Omental fat pad (tissue), 4 donors: Measurements from ENCODE around the gene FBXL7. TPM values are rescaled to one million over a fixed set of nuclear protein-coding genes. Genes with fewer than 3 reads are reported as not detected.

ENCODE experiments used
- ATAC-seq: fragments of 150-250 bp; one replicate; pipeline ENCODE4 v1.9.1; 2016; ENCODE audit warnings: mild to moderate bottlenecking, moderate library complexity; ENCODE audit not compliant: low FRiP score
- DNase-seq: peaks from one replicate; pipeline ENCODE4 v3.0.0-alpha.2; 2019; ENCODE audit warnings: low spot score
- CTCF ChIP-seq, 3 donors: fragments of 450-650 bp; IDR thresholded peaks; one replicate each; pipeline ENCODE4 v1.5.1; 2016 to 2017; ENCODE audit warnings: antibody characterized with exemption in 3 of 3, mild to moderate bottlenecking in 3 of 3, moderate library complexity in 2 of 3
- total RNA-seq, 4 donors: library from RNA; depleted of rRNA; stranded (reverse); fragments of >200 nt; gene quantifications; one replicate each; pipeline ENCODE4 v1.1.0, GENCODE V29; 2016

Gene FBXL7
- total RNA-seq, 4 donors from 2014 or later, result 9.1 to 47.1 (median 17.1) TPM

GRCh38 chr5:15833365-15833764 is 333.4 kb downstream of the FBXL7 start:
- DNase-seq (no peak), ATAC-seq (no peak)
- TF ChIP-seq CTCF (IDR thresholded peaks at IDR 0.05), result no peak

- ATAC-seq, result peak; percentile 78
- DNase-seq, result no peak
- no peak for TF ChIP-seq CTCF (IDR thresholded peaks at IDR 0.05)
Observed at GRCh38 chr5:15834596-15835245, 334.7 kb downstream of the FBXL7 start.

GRCh38 chr5:15835514-15835913 is 335.5 kb downstream of the FBXL7 start:
- no peak for ATAC-seq
- TF ChIP-seq CTCF (IDR thresholded peaks at IDR 0.05), result no peak
- no peak for DNase-seq

- no peak for ATAC-seq
- no peak for TF ChIP-seq CTCF (IDR thresholded peaks at IDR 0.05)
- no peak for DNase-seq
Observed at GRCh38 chr5:15837551-15838289, 337.7 kb downstream of the FBXL7 start.

GRCh38 chr5:15844253-15844652 is 344.3 kb downstream of the FBXL7 start:
- ATAC-seq (no peak), DNase-seq (no peak)
- TF ChIP-seq CTCF (IDR thresholded peaks at IDR 0.05), result no peak

GRCh38 chr5:15844871-15845270 is 344.9 kb downstream of the FBXL7 start:
- DNase-seq (no peak), ATAC-seq (no peak)
- TF ChIP-seq CTCF (IDR thresholded peaks at IDR 0.05), result no peak

- DNase-seq, result no peak
- no peak for TF ChIP-seq CTCF (IDR thresholded peaks at IDR 0.05)
- no peak for ATAC-seq
Observed at GRCh38 chr5:15850536-15850935, 350.6 kb downstream of the FBXL7 start.
